Endothelial cell of umbilical vein (primary cell): ENCODE data around the gene CIC. TPM values are rescaled to one million over a fixed set of nuclear protein-coding genes. Genes with fewer than 3 reads are reported as not detected.

ENCODE experiments used
- BruUV-seq: library from RNA; stranded (reverse); fragments of 400-500 nt; replicated peaks from 2 replicates; lab custom pipeline; 2021; lab: Mats Ljungman, UMichigan
- CTCF ChIA-PET: fragments of 300-600, 350-600 bp; sonication (Branson Sonifier 250); formaldehyde crosslinking; loops from one replicate; lab custom pipeline; 2021; ENCODE audit warnings: antibody characterized with exemption, inconsistent platforms; lab: Charles Lee
- POLR2A ChIA-PET: fragments of 300-600, 350-600 bp; sonication (Branson Sonifier 250); formaldehyde crosslinking; loops from one replicate; lab custom pipeline; 2021; ENCODE audit warnings: antibody characterized with exemption, inconsistent platforms; lab: Charles Lee
- DNase-seq: peaks from one replicate; pipeline ENCODE4 v3.0.0-alpha.2; 2011; ENCODE audit warnings: low read depth, low spot score
- FAIRE-seq: peaks from 2 replicates; lab custom pipeline; 2011; peaks lifted over from hg19 to GRCh38; lab: Jason Lieb, UNC
- H2AFZ ChIP-seq: 2 replicates; pipeline ENCODE4 v1.6.0; 2012; ENCODE audit warnings: low read depth, low read length, control low read depth, inconsistent platforms
- H3K27ac ChIP-seq: 2 replicates; pipeline ENCODE4 v1.5.1; 2011; ENCODE audit warnings: low read depth, mild to moderate bottlenecking, control low read depth, low read length, moderate library complexity; ENCODE audit not compliant: insufficient read depth
- H3K27me3 ChIP-seq, 2 experiments: 2 replicates each; pipeline versions ENCODE4 v1.6.0 to v1.6.1; 2011; ENCODE audit warnings: low read length in 2 of 2, mixed read lengths in 1 of 2; ENCODE audit not compliant: control insufficient read depth in 2 of 2, insufficient read depth in 2 of 2
- H3K36me3 ChIP-seq, 2 experiments: 2 replicates in 1 of 2; 3 replicates in 1 of 2; pipeline ENCODE4 v1.5.1; 2011; ENCODE audit warnings: low read length in 2 of 2, mild to moderate bottlenecking in 1 of 2, moderate library complexity in 1 of 2; ENCODE audit not compliant: control insufficient read depth in 2 of 2, insufficient read depth in 2 of 2; ENCODE audit errors: extremely low read depth in 1 of 2
- H3K4me1 ChIP-seq: 3 replicates; pipeline ENCODE4 v1.5.1; 2011; ENCODE audit warnings: mild to moderate bottlenecking, low read length; ENCODE audit not compliant: control insufficient read depth, insufficient read depth; ENCODE audit errors: extremely low read depth
- H3K4me2 ChIP-seq: 2 replicates; pipeline ENCODE4 v1.6.1; 2011; ENCODE audit warnings: low read length, control low read depth, mixed read lengths; ENCODE audit not compliant: insufficient read depth
- H3K4me3 ChIP-seq, 3 experiments: fragments of 200-600 bp in 1 of 3; sonication (generic), shearing (Covaris generic) in 1 of 3; replicated peaks in 1 of 3; 2 replicates each; pipeline ENCODE4 v1.5.1; 2011 to 2016; ENCODE audit warnings: control low read depth in 3 of 3, low read length in 3 of 3, mild to moderate bottlenecking in 2 of 3, inconsistent platforms in 1 of 3, low read depth in 1 of 3, moderate library complexity in 1 of 3; ENCODE audit not compliant: insufficient read depth in 1 of 3
- H3K79me2 ChIP-seq: 2 replicates; pipeline ENCODE4 v1.6.0; 2012; ENCODE audit warnings: low read length, inconsistent platforms; ENCODE audit not compliant: control insufficient read depth, insufficient read depth
- H3K9ac ChIP-seq: replicated peaks from 2 replicates; pipeline ENCODE3; 2011; ENCODE audit warnings: low read length, control low read depth; ENCODE audit not compliant: insufficient read depth; ENCODE audit errors: extremely low read depth
- H3K9me1 ChIP-seq: replicated peaks from 3 replicates; pipeline ENCODE4 v1.6.0; 2011; ENCODE audit warnings: mild to moderate bottlenecking, low read length; ENCODE audit not compliant: control insufficient read depth, insufficient read depth; ENCODE audit errors: extremely low read depth
- H3K9me3 ChIP-seq: replicated peaks from 2 replicates; pipeline ENCODE4 v1.5.1; 2012; ENCODE audit warnings: low read length, inconsistent platforms; ENCODE audit not compliant: control insufficient read depth, insufficient read depth
- H4K20me1 ChIP-seq: replicated peaks from 2 replicates; pipeline ENCODE3; 2011; ENCODE audit warnings: mild to moderate bottlenecking, low read length; ENCODE audit not compliant: control insufficient read depth, insufficient read depth; ENCODE audit errors: extremely low read depth
- EZH2 ChIP-seq: IDR thresholded peaks from 2 replicates; pipeline ENCODE4 v1.6.1; 2012; ENCODE audit warnings: borderline replicate concordance, low read depth, mild to moderate bottlenecking, moderate library complexity, low read length, inconsistent platforms; ENCODE audit not compliant: severe bottlenecking
- GATA2 ChIP-seq: IDR thresholded peaks from 2 replicates; pipeline ENCODE4 v1.7.0; 2011; ENCODE audit warnings: low read depth, mild to moderate bottlenecking, moderate library complexity, mixed read lengths, low read length; ENCODE audit not compliant: insufficient read length, insufficient read depth
- JUN ChIP-seq: IDR thresholded peaks from 2 replicates; pipeline ENCODE4 v1.6.1; 2011; ENCODE audit warnings: borderline replicate concordance, low read depth; ENCODE audit not compliant: insufficient read length, insufficient read depth
- POLR2A ChIP-seq: IDR thresholded peaks from 2 replicates; pipeline ENCODE4 v1.6.1; 2012; ENCODE audit warnings: low read depth, mild to moderate bottlenecking, control low read depth, low read length
- POLR2AphosphoS5 ChIP-seq: IDR thresholded peaks from 2 replicates; pipeline ENCODE4 v1.6.1; 2012; ENCODE audit warnings: low read depth, mild to moderate bottlenecking, control low read depth, low read length, moderate library complexity; ENCODE audit not compliant: insufficient read depth
- dilution Hi-C: fragments of 300-500 bp; cut with MboI; formaldehyde crosslinking; loops from one replicate; pipeline ENCODE4 v1.15.0; 2019; ENCODE audit warnings: low sequenced_read_pairs; ENCODE audit not compliant: extremely low pct_ligation_motif_present
- intact Hi-C: fragments of 100-400 bp; cut with micrococcal nuclease; formaldehyde crosslinking; loops from one replicate; pipeline ENCODE4 v1.10.0; 2022
- polyA plus RNA-seq, 4 experiments: library from polyadenylated mRNA; depleted of rRNA in 3 of 4; stranded (reverse) in 3 of 4; unstranded in 1 of 4; fragments of >200 nt; gene quantifications; 2 replicates each; pipeline versions ENCODE4 v1.2.1 to v1.2.3, GENCODE V29; 2011 to 2012; ENCODE audit warnings: missing spikeins in 1 of 4
- total RNA-seq: library from RNA; stranded (reverse); gene quantifications from 2 replicates; pipeline ENCODE4 v1.2.3, GENCODE V29; 2021
- TF ChIP-seq, protein P1 (sequence below): IDR thresholded peaks from 2 replicates; pipeline ENCODE4 v1.6.1; 2011; ENCODE audit not compliant: insufficient read depth, insufficient read length

Gene CIC
- total and polyA plus RNA-seq, 2 donors (not counting 3 experiments of a cell fraction or from before 2014, with no cell fraction given), result 18.4 to 86.0 TPM

DNA sequence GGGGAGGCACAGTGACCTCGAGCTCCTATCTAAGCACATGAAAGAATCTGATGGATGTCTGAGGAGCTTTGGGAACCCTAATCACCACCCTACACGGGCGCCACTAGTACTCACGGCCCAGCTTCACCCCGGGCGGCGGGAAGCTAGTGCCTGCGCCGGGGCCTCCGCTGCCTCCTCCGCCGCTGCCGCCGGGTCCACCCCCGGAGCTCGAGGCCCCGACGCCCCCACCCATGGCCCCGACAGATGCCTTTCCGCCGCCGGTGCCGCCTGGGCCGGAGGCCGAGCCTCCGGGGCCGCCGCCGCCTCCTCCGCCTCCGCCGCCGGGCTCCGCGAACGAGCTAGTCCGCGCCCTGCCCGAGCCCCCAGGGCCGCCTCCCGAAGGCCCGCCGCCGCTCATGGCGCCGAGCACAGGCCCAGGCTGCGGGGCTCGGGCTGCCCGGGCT is 27.0 kb upstream of the CIC start:
- POLR2A ChIA-PET, result interaction anchor here (0.6 to 1.8 kb wide), 5 partner anchors 9 to 181 kb away, joined by 3 to 11 read pairs (median 7); no protein-coding TSS in a partner anchor
- Histone ChIP-seq H3K9me3 (no peaks in the 10 kb centered on the region), H3K79me2 (peaks cover 32% of the 10 kb centered on the region), H3K27me3 (no peaks in the 10 kb centered on the region), H3K4me3 (peak overlapping the region; percentile 57 to 95 (median 92)), H3K36me3 (peaks cover 0 to 9% of the 10 kb centered on the region in 2 experiments), H3K4me2 (peak overlapping the region; percentile 82), H3K27ac (peak overlapping the region; percentile 3), H4K20me1 (no peaks in the 10 kb centered on the region), H3K4me1 (peaks cover 30% of the 10 kb centered on the region), H3K9me1 (no peaks in the 10 kb centered on the region), H3K9ac (peak overlapping the region; percentile 85), H2AFZ (no peak overlapping the region)
- intact Hi-C loops, result loop anchor here (1.0 kb wide), 2 partner anchors 22 to 26 kb away; partner anchors contain the start of gene ZNF526
- BruUV-seq, result no TSS peak
- FAIRE-seq, result no peak
- DNase-seq, result no peak
- TF ChIP-seq POLR2A, result no peak
- TF ChIP-seq POLR2AphosphoS5, result no peak
- TF ChIP-seq, protein P1, sequence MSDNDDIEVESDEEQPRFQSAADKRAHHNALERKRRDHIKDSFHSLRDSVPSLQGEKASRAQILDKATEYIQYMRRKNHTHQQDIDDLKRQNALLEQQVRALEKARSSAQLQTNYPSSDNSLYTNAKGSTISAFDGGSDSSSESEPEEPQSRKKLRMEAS, result no peak
- no peak for TF ChIP-seq JUN
- no peak for TF ChIP-seq EZH2
- no peak for TF ChIP-seq GATA2
- dilution Hi-C loops, result no loop called here
- CTCF ChIA-PET, result interaction anchor here (1.0 to 11.8 kb wide), 6 partner anchors 10 to 133 kb away, joined by 3 to 365 read pairs (median 6); partner anchors contain the start of genes ERF and ZNF526
